ENCODE results near the gene LDB2.

The LDB2 gene

GRCh38 chr4:16852644-16853043, 45.8 kb downstream of the LDB2 start:
- Histone ChIP-seq H3F3A (ENCODE audit: insufficient read depth, low read length) (no peaks in the 10 kb centered on the region), H4K20me1 (ENCODE audit: insufficient read depth, low read length) (no peaks in the 10 kb centered on the region), H3K4me2 (ENCODE audit: low read length) (no peak overlapping the region), H3K27ac (ENCODE audit: low read depth, low read length, poor library complexity, severe bottlenecking) (no peak overlapping the region), H3K27me3 (ENCODE audit: insufficient read depth, low read length) (no peaks in the 10 kb centered on the region), H3K36me3 (ENCODE audit: insufficient read depth, low read length) (no peaks in the 10 kb centered on the region), H3K9me2 (ENCODE audit: low read depth, low read length) (no peaks in the 10 kb centered on the region), H3K4me3 (ENCODE audit: low read depth, low read length, poor library complexity, severe bottlenecking) (no peak overlapping the region), H3K4me1 (ENCODE audit: insufficient read depth, low read length, severe bottlenecking) (no peaks in the 10 kb centered on the region), H3K79me2 (ENCODE audit: insufficient read depth, low read length) (no peaks in the 10 kb centered on the region), H3K9ac (ENCODE audit: low read length) (no peak overlapping the region), H2AFZ (ENCODE audit: low read length) (no peak overlapping the region), H3K9me3 (ENCODE audit: low read length) (no peaks in the 10 kb centered on the region)
- TF ChIP-seq EZH2 (IDR thresholded peaks at IDR 0.05; ENCODE audit: borderline replicate concordance, low read length) (no peak), CTCF (IDR thresholded peaks at IDR 0.05; ENCODE audit: low read length) (no peak)

- Histone ChIP-seq H3K9me2 (ENCODE audit: low read depth, low read length) (no peaks in the 10 kb centered on the region), H3K9ac (ENCODE audit: low read length) (no peak overlapping the region), H3K4me2 (ENCODE audit: low read length) (no peak overlapping the region), H2AFZ (ENCODE audit: low read length) (no peak overlapping the region), H3K4me3 (ENCODE audit: low read depth, low read length, poor library complexity, severe bottlenecking) (no peak overlapping the region), H3K27ac (ENCODE audit: low read depth, low read length, poor library complexity, severe bottlenecking) (no peak overlapping the region), H3F3A (ENCODE audit: insufficient read depth, low read length) (no peaks in the 10 kb centered on the region), H3K79me2 (ENCODE audit: insufficient read depth, low read length) (no peaks in the 10 kb centered on the region), H4K20me1 (ENCODE audit: insufficient read depth, low read length) (no peaks in the 10 kb centered on the region), H3K27me3 (ENCODE audit: insufficient read depth, low read length) (no peaks in the 10 kb centered on the region), H3K36me3 (ENCODE audit: insufficient read depth, low read length) (no peaks in the 10 kb centered on the region), H3K9me3 (ENCODE audit: low read length) (no peaks in the 10 kb centered on the region), H3K4me1 (ENCODE audit: insufficient read depth, low read length, severe bottlenecking) (no peaks in the 10 kb centered on the region)
- TF ChIP-seq CTCF (IDR thresholded peaks at IDR 0.05; ENCODE audit: low read length) (no peak), EZH2 (IDR thresholded peaks at IDR 0.05; ENCODE audit: borderline replicate concordance, low read length) (no peak)
Measured at GRCh38 chr4:16852228-16852627, 46.2 kb downstream of the LDB2 start.

GRCh38 chr4:16846540-16847117, 51.8 kb downstream of the LDB2 start:
- H3K36me3 ChIP-seq (ENCODE audit: insufficient read depth, low read length), result no peaks in the 10 kb centered on the region
- no peak overlapping the region for H3K27ac ChIP-seq (ENCODE audit: low read depth, low read length, poor library complexity, severe bottlenecking)
- no peak overlapping the region for H3K4me3 ChIP-seq (ENCODE audit: low read depth, low read length, poor library complexity, severe bottlenecking)
- no peak overlapping the region for H2AFZ ChIP-seq (ENCODE audit: low read length)
- no peaks in the 10 kb centered on the region for H3K4me1 ChIP-seq (ENCODE audit: insufficient read depth, low read length, severe bottlenecking)
- H3K4me2 ChIP-seq (ENCODE audit: low read length), result no peak overlapping the region
- H3K9ac ChIP-seq (ENCODE audit: low read length), result no peak overlapping the region
- no peaks in the 10 kb centered on the region for H4K20me1 ChIP-seq (ENCODE audit: insufficient read depth, low read length)
- H3K27me3 ChIP-seq (ENCODE audit: insufficient read depth, low read length), result no peaks in the 10 kb centered on the region
- TF ChIP-seq EZH2 (IDR thresholded peaks at IDR 0.05; ENCODE audit: borderline replicate concordance, low read length), result no peak
- no peak for TF ChIP-seq CTCF (IDR thresholded peaks at IDR 0.05; ENCODE audit: low read length)
- no peaks in the 10 kb centered on the region for H3F3A ChIP-seq (ENCODE audit: insufficient read depth, low read length)
- H3K9me2 ChIP-seq (ENCODE audit: low read depth, low read length), result no peaks in the 10 kb centered on the region
- H3K9me3 ChIP-seq (ENCODE audit: low read length), result no peaks in the 10 kb centered on the region
- H3K79me2 ChIP-seq (ENCODE audit: insufficient read depth, low read length), result no peaks in the 10 kb centered on the region

Measured in OCI-LY1 (cell line).